Hepatocyte (in vitro differentiated cells): ENCODE data around the gene POLR1D. TPM values are rescaled to one million over a fixed set of nuclear protein-coding genes. Genes with fewer than 3 reads are reported as not detected.

Experiments used
- DNase-seq: peaks from one replicate; pipeline ENCODE4 v3.0.0-alpha.2; 2016; ENCODE audit warnings: low spot score
- H2AFZ ChIP-seq: fragments of 200-600 bp; sonication (generic); 2 replicates; pipeline ENCODE4 v1.6.0; 2016; ENCODE audit warnings: antibody characterized with exemption, mild to moderate bottlenecking
- H3K27ac ChIP-seq: fragments of 200-600 bp; sonication (generic); 2 replicates; pipeline ENCODE4 v1.5.1; 2016; ENCODE audit warnings: mild to moderate bottlenecking
- H3K27me3 ChIP-seq: fragments of 200-600 bp; sonication (generic); 2 replicates; pipeline ENCODE4 v1.6.1; 2016
- H3K36me3 ChIP-seq: fragments of 200-600 bp; sonication (generic); replicated peaks from 2 replicates; pipeline ENCODE4 v1.5.1; 2016; ENCODE audit warnings: low read depth; ENCODE audit not compliant: insufficient read depth
- H3K4me1 ChIP-seq: fragments of 200-600 bp; sonication (generic); 2 replicates; pipeline ENCODE4 v1.5.1; 2016; ENCODE audit warnings: mild to moderate bottlenecking, moderate library complexity; ENCODE audit not compliant: insufficient read depth
- H3K4me2 ChIP-seq: fragments of 200-600 bp; sonication (generic); 2 replicates; pipeline ENCODE4 v1.6.0; 2016
- H3K4me3 ChIP-seq: fragments of 200-600 bp; sonication (generic); 2 replicates; pipeline ENCODE4 v1.5.1; 2016; ENCODE audit warnings: mild to moderate bottlenecking
- H3K79me2 ChIP-seq: fragments of 200-600 bp; sonication (generic); 2 replicates; pipeline ENCODE4 v1.6.0; 2017; ENCODE audit warnings: mild to moderate bottlenecking
- H3K9me2 ChIP-seq: fragments of 200-600 bp; sonication (generic); replicated peaks from 2 replicates; pipeline ENCODE4 v1.6.0; 2017; ENCODE audit warnings: mild to moderate bottlenecking; ENCODE audit not compliant: insufficient read depth
- H3K9me3 ChIP-seq: fragments of 200-600 bp; sonication (generic); 2 replicates; pipeline ENCODE4 v1.5.1; 2016; ENCODE audit warnings: low read depth, mild to moderate bottlenecking
- H4K20me1 ChIP-seq: fragments of 200-600 bp; sonication (generic); 2 replicates; pipeline ENCODE4 v1.6.0; 2016; ENCODE audit warnings: mild to moderate bottlenecking; ENCODE audit not compliant: insufficient read depth, poor library complexity, severe bottlenecking
- EZH2 ChIP-seq: fragments of 200-600 bp; sonication (generic); IDR thresholded peaks from 2 replicates; pipeline ENCODE4 v1.6.1; 2016; ENCODE audit warnings: antibody characterized with exemption, mild to moderate bottlenecking, borderline replicate concordance
- EZH2phosphoT487 ChIP-seq: fragments of 200-600 bp; sonication (generic); IDR thresholded peaks from one replicate; pipeline ENCODE4 v1.6.1; 2018; ENCODE audit warnings: antibody characterized with exemption, mild to moderate bottlenecking, low read depth, moderate library complexity; ENCODE audit not compliant: unreplicated experiment, severe bottlenecking
- WGBS: methylation state at CpG from one replicate; pipeline ENCODE4 v1.1.6; 2016; ENCODE audit warnings: low lambda C conversion rate; ENCODE audit errors: missing lambda C conversion rate; 5-methylcytosine and 5-hydroxymethylcytosine counted together
- polyA plus RNA-seq: library from polyadenylated mRNA; unstranded; fragments of >200 nt; fragmentation: Nextera tagmentation; extraction: Ambion mirVana; gene quantifications from 2 replicates; pipeline ENCODE4 v1.2.1, GENCODE V29; 2016
- total RNA-seq: library from RNA; depleted of rRNA; stranded (reverse); fragments of >200 nt; gene quantifications from 2 replicates; pipeline ENCODE4 v1.2.3, GENCODE V29; 2014
- TF ChIP-seq, protein P1 (sequence below): fragments of 200-600 bp; sonication (generic); IDR thresholded peaks from 2 replicates; pipeline ENCODE4 v1.5.1; 2016; ENCODE audit warnings: antibody characterized with exemption, mild to moderate bottlenecking; ENCODE audit not compliant: poor library complexity

The POLR1D gene
- total and polyA plus RNA-seq, 2 experiments from 2014 or later: 106 to 116 TPM

GRCh38 chr13:27672025-27672424, 50.3 kb downstream of the POLR1D start:
- Histone ChIP-seq H3K36me3 (no peaks in the 10 kb centered on the region), H2AFZ (no peak overlapping the region), H3K27ac (no peak overlapping the region), H3K4me3 (no peak overlapping the region), H3K4me1 (no peaks in the 10 kb centered on the region), H3K9me2 (no peaks in the 10 kb centered on the region), H3K9me3 (no peaks in the 10 kb centered on the region), H4K20me1 (no peaks in the 10 kb centered on the region), H3K79me2 (no peaks in the 10 kb centered on the region), H3K4me2 (no peak overlapping the region), H3K27me3 (no peaks in the 10 kb centered on the region)
- TF ChIP-seq EZH2phosphoT487: no peak
- no peak for TF ChIP-seq EZH2
- TF ChIP-seq, protein P1, sequence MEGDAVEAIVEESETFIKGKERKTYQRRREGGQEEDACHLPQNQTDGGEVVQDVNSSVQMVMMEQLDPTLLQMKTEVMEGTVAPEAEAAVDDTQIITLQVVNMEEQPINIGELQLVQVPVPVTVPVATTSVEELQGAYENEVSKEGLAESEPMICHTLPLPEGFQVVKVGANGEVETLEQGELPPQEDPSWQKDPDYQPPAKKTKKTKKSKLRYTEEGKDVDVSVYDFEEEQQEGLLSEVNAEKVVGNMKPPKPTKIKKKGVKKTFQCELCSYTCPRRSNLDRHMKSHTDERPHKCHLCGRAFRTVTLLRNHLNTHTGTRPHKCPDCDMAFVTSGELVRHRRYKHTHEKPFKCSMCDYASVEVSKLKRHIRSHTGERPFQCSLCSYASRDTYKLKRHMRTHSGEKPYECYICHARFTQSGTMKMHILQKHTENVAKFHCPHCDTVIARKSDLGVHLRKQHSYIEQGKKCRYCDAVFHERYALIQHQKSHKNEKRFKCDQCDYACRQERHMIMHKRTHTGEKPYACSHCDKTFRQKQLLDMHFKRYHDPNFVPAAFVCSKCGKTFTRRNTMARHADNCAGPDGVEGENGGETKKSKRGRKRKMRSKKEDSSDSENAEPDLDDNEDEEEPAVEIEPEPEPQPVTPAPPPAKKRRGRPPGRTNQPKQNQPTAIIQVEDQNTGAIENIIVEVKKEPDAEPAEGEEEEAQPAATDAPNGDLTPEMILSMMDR: no peak
- 92% methylated on average over 1 of the region's 1 CpG for WGBS
- DNase-seq: no peak

Other genes with a start within 250 kb of the POLR1D start
- gene GTF3A, start 197.3 kb upstream of the POLR1D start, total RNA-seq: 63.2 and 77.1 TPM in 2 replicates
- 104 and 121 TPM in 2 replicates for gene GTF3A, start 197.3 kb upstream of the POLR1D start, polyA plus RNA-seq
- 66.7 and 82.3 TPM in 2 replicates for gene MTIF3, start 171.3 kb upstream of the POLR1D start, total RNA-seq
- gene MTIF3, start 171.3 kb upstream of the POLR1D start, polyA plus RNA-seq: 58.0 and 71.6 TPM in 2 replicates
- 28.5 and 28.8 TPM in 2 replicates for gene LNX2, start 1.4 kb upstream of the POLR1D start, total RNA-seq
- gene LNX2, start 1.4 kb upstream of the POLR1D start, polyA plus RNA-seq: 8.7 and 8.8 TPM in 2 replicates
- not detected in 2 replicates for gene GSX1, start 170.6 kb downstream of the POLR1D start, total RNA-seq
- gene GSX1, start 170.6 kb downstream of the POLR1D start, polyA plus RNA-seq: not detected in 2 replicates